GM21576 (cell line): ENCODE results near the gene ARID3A.
"Not testable (repeated sequence)": the region's sequence is repeated elsewhere in the genome, so short reads cannot be mapped to it uniquely, and the experiment has no call there.

Experiments
- ATAC-seq: cut with Tn5 transposase; IDR thresholded peaks from one replicate; pipeline ENCODE4 v1.9.1; 2021; ENCODE audit warnings: mild to moderate bottlenecking, moderate library complexity; ENCODE audit not compliant: unreplicated experiment

The ARID3A gene

GRCh38 chr19:1012334-1012733, 86.5 kb downstream of the ARID3A start:
- no peak for ATAC-seq

- no peak for ATAC-seq
These were observed 87.4 kb downstream of the ARID3A start for GRCh38 chr19:1013218-1013617.

GRCh38 chr19:1014161-1015060, 88.6 kb downstream of the ARID3A start:
- no peak for ATAC-seq

- ATAC-seq = no peak
These were observed 89.4 kb downstream of the ARID3A start for GRCh38 chr19:1015061-1015781.

GRCh38 chr19:1015782-1016646, 90.2 kb downstream of the ARID3A start:
- no peak for ATAC-seq

GRCh38 chr19:1016647-1017114, 90.8 kb downstream of the ARID3A start:
- ATAC-seq = no peak

- ATAC-seq = no peak
These were observed 91.5 kb downstream of the ARID3A start for GRCh38 chr19:1017115-1017905.

- ATAC-seq = no peak
These were observed 92.1 kb downstream of the ARID3A start for GRCh38 chr19:1017906-1018305.

- ATAC-seq = no peak
These were observed 92.6 kb downstream of the ARID3A start for GRCh38 chr19:1018393-1018792.

GRCh38 chr19:1018932-1019615, 93.2 kb downstream of the ARID3A start:
- ATAC-seq = no peak

GRCh38 chr19:1019616-1019961, 93.8 kb downstream of the ARID3A start:
- ATAC-seq = no peak

- ATAC-seq = no peak
These were observed 94.4 kb downstream of the ARID3A start for GRCh38 chr19:1019980-1020867.

GRCh38 chr19:1020868-1021425, 95.1 kb downstream of the ARID3A start, which contains the start of gene TMEM259:
TSS of gene TMEM259 (minus strand) at chr19:1021123. CDS start at chr19:1020996, 127 bp downstream.
- peak; percentile 63 for ATAC-seq

- ATAC-seq = not testable (repeated sequence)
These were observed 98.0 kb downstream of the ARID3A start for GRCh38 chr19:1023883-1024188.

- ATAC-seq = not testable (repeated sequence)
These were observed 99.2 kb downstream of the ARID3A start for GRCh38 chr19:1025080-1025479.
